ENCODE measurements around the gene ATP6V1G3.

ATP6V1G3 gene

GRCh38 chr1:198550941-198551524 lies 10.6 kb upstream of the ATP6V1G3 start:
- H3K18ac ChIP-seq (ENCODE audit: low read length) = no peak overlapping the region
- no peaks in the 10 kb centered on the region for H3K79me1 ChIP-seq (ENCODE audit: low read depth, low read length)
- no peak overlapping the region for H2AK5ac ChIP-seq (ENCODE audit: low read depth, low read length)
- DNase-seq (ENCODE audit: low spot score) = no peak
- no peak overlapping the region for H4K8ac ChIP-seq (ENCODE audit: low read depth, low read length)
- H3K9ac ChIP-seq (ENCODE audit: low read depth, low read length, poor library complexity) = no peak overlapping the region
- H3K4me3 ChIP-seq (ENCODE audit: low read length in 2 of 2) = no peak overlapping the region
- no peak overlapping the region for H2BK5ac ChIP-seq (ENCODE audit: low read length)
- no peak overlapping the region for H3K4me2 ChIP-seq (ENCODE audit: insufficient read depth, low read length, poor library complexity, severe bottlenecking)
- H3K23ac ChIP-seq (ENCODE audit: low read depth, low read length, poor library complexity) = no peak overlapping the region
- no peak overlapping the region for H4K91ac ChIP-seq (ENCODE audit: low read depth, low read length, poor library complexity)
- WGBS, 2 donors (ENCODE audit: extremely low coverage in 2 of 2, insufficient read length in 2 of 2, insufficient replicate concordance in 1 of 2) = no CpG with 5 or more reads among the region's 4 CpGs
- no peak overlapping the region for H2AFZ ChIP-seq (ENCODE audit: low read length)
- H2BK12ac ChIP-seq (ENCODE audit: low read length) = no peak overlapping the region
- H3K36me3 ChIP-seq (replicated peaks in 1 of 2; ENCODE audit: control insufficient read depth in 2 of 2, insufficient read depth in 2 of 2, low read length in 2 of 2) = no peaks in the 10 kb centered on the region
- no peak overlapping the region for H3K14ac ChIP-seq (ENCODE audit: low read length)
- H2BK15ac ChIP-seq (ENCODE audit: low read length) = no peak overlapping the region
- H3K27ac ChIP-seq (replicated peaks; ENCODE audit: low read length) = no peak overlapping the region
- H3K4me1 ChIP-seq (ENCODE audit: control insufficient read depth in 2 of 2, insufficient read depth in 1 of 2, low read depth in 1 of 2, low read length in 2 of 2) = no peaks in the 10 kb centered on the region
- H2BK120ac ChIP-seq (ENCODE audit: low read depth, low read length) = no peak overlapping the region
- H3K9me3 ChIP-seq (replicated peaks in 1 of 2; ENCODE audit: control insufficient read depth in 2 of 2, insufficient read depth in 1 of 2, low read depth in 1 of 2, low read length in 2 of 2) = no peaks in the 10 kb centered on the region
- H3K27me3 ChIP-seq (ENCODE audit: control insufficient read depth in 3 of 3, insufficient read depth in 3 of 3, low read depth in 1 of 3, low read length in 3 of 3) = no peaks in the 10 kb centered on the region
- H3K4ac ChIP-seq (ENCODE audit: low read length) = no peak overlapping the region

- no peak overlapping the region for H3K4ac ChIP-seq (ENCODE audit: low read length)
- H3K4me1 ChIP-seq (ENCODE audit: control insufficient read depth in 2 of 2, insufficient read depth in 1 of 2, low read depth in 1 of 2, low read length in 2 of 2) = no peaks in the 10 kb centered on the region
- no peak overlapping the region for H4K8ac ChIP-seq (ENCODE audit: low read depth, low read length)
- DNase-seq (ENCODE audit: low spot score) = no peak
- no peak overlapping the region for H3K4me3 ChIP-seq (ENCODE audit: low read length in 2 of 2)
- H3K14ac ChIP-seq (ENCODE audit: low read length) = no peak overlapping the region
- no peak overlapping the region for H3K27ac ChIP-seq (replicated peaks; ENCODE audit: low read length)
- no peaks in the 10 kb centered on the region for H3K27me3 ChIP-seq (ENCODE audit: control insufficient read depth in 3 of 3, insufficient read depth in 3 of 3, low read depth in 1 of 3, low read length in 3 of 3)
- H2BK5ac ChIP-seq (ENCODE audit: low read length) = no peak overlapping the region
- H2AK5ac ChIP-seq (ENCODE audit: low read depth, low read length) = no peak overlapping the region
- no peak overlapping the region for H2BK120ac ChIP-seq (ENCODE audit: low read depth, low read length)
- H3K9me3 ChIP-seq (replicated peaks in 1 of 2; ENCODE audit: control insufficient read depth in 2 of 2, insufficient read depth in 1 of 2, low read depth in 1 of 2, low read length in 2 of 2) = no peaks in the 10 kb centered on the region
- no peak overlapping the region for H2AFZ ChIP-seq (ENCODE audit: low read length)
- no peak overlapping the region for H3K4me2 ChIP-seq (ENCODE audit: insufficient read depth, low read length, poor library complexity, severe bottlenecking)
- no peaks in the 10 kb centered on the region for H3K79me1 ChIP-seq (ENCODE audit: low read depth, low read length)
- H3K9ac ChIP-seq (ENCODE audit: low read depth, low read length, poor library complexity) = no peak overlapping the region
- H2BK15ac ChIP-seq (ENCODE audit: low read length) = no peak overlapping the region
- no peak overlapping the region for H3K23ac ChIP-seq (ENCODE audit: low read depth, low read length, poor library complexity)
- H3K36me3 ChIP-seq (replicated peaks in 1 of 2; ENCODE audit: control insufficient read depth in 2 of 2, insufficient read depth in 2 of 2, low read length in 2 of 2) = no peaks in the 10 kb centered on the region
- H2BK12ac ChIP-seq (ENCODE audit: low read length) = no peak overlapping the region
- H4K91ac ChIP-seq (ENCODE audit: low read depth, low read length, poor library complexity) = no peak overlapping the region
- no peak overlapping the region for H3K18ac ChIP-seq (ENCODE audit: low read length)
These were observed 9.4 kb upstream of the ATP6V1G3 start for GRCh38 chr1:198549866-198550265.

GRCh38 chr1:198548890-198549289 lies 8.4 kb upstream of the ATP6V1G3 start:
- no peak overlapping the region for H3K23ac ChIP-seq (ENCODE audit: low read depth, low read length, poor library complexity)
- no peaks in the 10 kb centered on the region for H3K4me1 ChIP-seq (ENCODE audit: control insufficient read depth in 2 of 2, insufficient read depth in 1 of 2, low read depth in 1 of 2, low read length in 2 of 2)
- no peak overlapping the region for H4K8ac ChIP-seq (ENCODE audit: low read depth, low read length)
- H3K9me3 ChIP-seq (replicated peaks in 1 of 2; ENCODE audit: control insufficient read depth in 2 of 2, insufficient read depth in 1 of 2, low read depth in 1 of 2, low read length in 2 of 2) = no peaks in the 10 kb centered on the region
- H2BK15ac ChIP-seq (ENCODE audit: low read length) = no peak overlapping the region
- no peak overlapping the region for H3K4me3 ChIP-seq (ENCODE audit: low read length in 2 of 2)
- H3K36me3 ChIP-seq (replicated peaks in 1 of 2; ENCODE audit: control insufficient read depth in 2 of 2, insufficient read depth in 2 of 2, low read length in 2 of 2) = no peaks in the 10 kb centered on the region
- DNase-seq (ENCODE audit: low spot score) = no peak
- no peak overlapping the region for H3K14ac ChIP-seq (ENCODE audit: low read length)
- H3K27ac ChIP-seq (replicated peaks; ENCODE audit: low read length) = no peak overlapping the region
- H2BK12ac ChIP-seq (ENCODE audit: low read length) = no peak overlapping the region
- no peaks in the 10 kb centered on the region for H3K27me3 ChIP-seq (ENCODE audit: control insufficient read depth in 3 of 3, insufficient read depth in 3 of 3, low read depth in 1 of 3, low read length in 3 of 3)
- H3K79me1 ChIP-seq (ENCODE audit: low read depth, low read length) = no peaks in the 10 kb centered on the region
- H2BK120ac ChIP-seq (ENCODE audit: low read depth, low read length) = no peak overlapping the region
- H2AK5ac ChIP-seq (ENCODE audit: low read depth, low read length) = no peak overlapping the region
- no peak overlapping the region for H4K91ac ChIP-seq (ENCODE audit: low read depth, low read length, poor library complexity)
- H2AFZ ChIP-seq (ENCODE audit: low read length) = no peak overlapping the region
- no peak overlapping the region for H3K18ac ChIP-seq (ENCODE audit: low read length)
- no peak overlapping the region for H3K4ac ChIP-seq (ENCODE audit: low read length)
- H3K4me2 ChIP-seq (ENCODE audit: insufficient read depth, low read length, poor library complexity, severe bottlenecking) = no peak overlapping the region
- no peak overlapping the region for H3K9ac ChIP-seq (ENCODE audit: low read depth, low read length, poor library complexity)
- no peak overlapping the region for H2BK5ac ChIP-seq (ENCODE audit: low read length)

- Histone ChIP-seq H3K14ac (ENCODE audit: low read length) (no peak overlapping the region), H2BK5ac (ENCODE audit: low read length) (no peak overlapping the region), H3K4me2 (ENCODE audit: insufficient read depth, low read length, poor library complexity, severe bottlenecking) (no peak overlapping the region), H2AFZ (ENCODE audit: low read length) (no peak overlapping the region), H3K9me3 (replicated peaks in 1 of 2; ENCODE audit: control insufficient read depth in 2 of 2, insufficient read depth in 1 of 2, low read depth in 1 of 2, low read length in 2 of 2) (no peaks in the 10 kb centered on the region), H3K27ac (replicated peaks; ENCODE audit: low read length) (no peak overlapping the region), H3K23ac (ENCODE audit: low read depth, low read length, poor library complexity) (no peak overlapping the region), H3K79me1 (ENCODE audit: low read depth, low read length) (no peaks in the 10 kb centered on the region), H3K36me3 (replicated peaks in 1 of 2; ENCODE audit: control insufficient read depth in 2 of 2, insufficient read depth in 2 of 2, low read length in 2 of 2) (no peaks in the 10 kb centered on the region), H2BK12ac (ENCODE audit: low read length) (no peak overlapping the region), H3K18ac (ENCODE audit: low read length) (no peak overlapping the region), H3K9ac (ENCODE audit: low read depth, low read length, poor library complexity) (no peak overlapping the region), H2BK15ac (ENCODE audit: low read length) (no peak overlapping the region), H2BK120ac (ENCODE audit: low read depth, low read length) (no peak overlapping the region), H3K4me1 (ENCODE audit: control insufficient read depth in 2 of 2, insufficient read depth in 1 of 2, low read depth in 1 of 2, low read length in 2 of 2) (no peaks in the 10 kb centered on the region), H4K8ac (ENCODE audit: low read depth, low read length) (no peak overlapping the region), H3K4ac (ENCODE audit: low read length) (no peak overlapping the region), H3K27me3 (ENCODE audit: control insufficient read depth in 3 of 3, insufficient read depth in 3 of 3, low read depth in 1 of 3, low read length in 3 of 3) (no peaks in the 10 kb centered on the region), H2AK5ac (ENCODE audit: low read depth, low read length) (no peak overlapping the region), H3K4me3 (ENCODE audit: low read length in 2 of 2) (no peak overlapping the region), H4K91ac (ENCODE audit: low read depth, low read length, poor library complexity) (no peak overlapping the region)
- WGBS, 2 donors (ENCODE audit: extremely low coverage in 2 of 2, insufficient read length in 2 of 2, insufficient replicate concordance in 1 of 2) = no CpG with 5 or more reads among the region's 6 CpGs
- DNase-seq (ENCODE audit: low spot score) = no peak
These were observed 4.7 kb upstream of the ATP6V1G3 start for GRCh38 chr1:198545156-198545555.
